ENCODE measurements around the gene CD36. TPM values are rescaled to one million over a fixed set of nuclear protein-coding genes. Genes with fewer than 3 reads are reported as not detected.
A peak's percentile ranks its signal among the peaks of the same experiment; 100 is the strongest.

Gene CD36
- total RNA-seq, 1 donor from 2014 or later: 1,018 TPM

DNA sequence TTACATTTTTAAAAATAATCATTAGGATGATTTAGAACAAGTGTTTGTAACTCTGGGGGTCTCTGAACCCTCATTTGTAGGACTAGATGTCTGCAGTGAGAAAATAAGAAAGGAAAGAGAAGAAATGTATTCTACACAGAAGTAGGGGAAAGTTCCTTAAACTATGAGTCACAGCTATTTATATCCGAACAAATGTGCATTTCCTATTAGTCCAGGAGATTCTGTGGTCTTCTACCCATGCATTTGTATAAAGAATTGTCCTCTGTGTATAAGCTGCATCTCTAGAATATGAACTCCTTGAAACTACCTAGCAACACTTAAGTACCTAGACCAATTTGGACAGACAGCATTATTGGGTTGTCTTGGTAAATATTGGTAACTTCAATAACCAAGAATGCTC is 15.9 kb upstream of the CD36 start:
- Histone ChIP-seq H3K9me3 (replicated peaks) (peaks cover 12% of the 10 kb centered on the region), H3K36me3 (peaks cover 9% of the 10 kb centered on the region), H3K4me3 (no peak overlapping the region), H3K4me1 (peaks cover 85% of the 10 kb centered on the region), H3K27ac (replicated peaks) (peak overlapping the region; percentile 85), H3K27me3 (ENCODE audit: low read depth) (no peaks in the 10 kb centered on the region)
- TF ChIP-seq, protein P1, sequence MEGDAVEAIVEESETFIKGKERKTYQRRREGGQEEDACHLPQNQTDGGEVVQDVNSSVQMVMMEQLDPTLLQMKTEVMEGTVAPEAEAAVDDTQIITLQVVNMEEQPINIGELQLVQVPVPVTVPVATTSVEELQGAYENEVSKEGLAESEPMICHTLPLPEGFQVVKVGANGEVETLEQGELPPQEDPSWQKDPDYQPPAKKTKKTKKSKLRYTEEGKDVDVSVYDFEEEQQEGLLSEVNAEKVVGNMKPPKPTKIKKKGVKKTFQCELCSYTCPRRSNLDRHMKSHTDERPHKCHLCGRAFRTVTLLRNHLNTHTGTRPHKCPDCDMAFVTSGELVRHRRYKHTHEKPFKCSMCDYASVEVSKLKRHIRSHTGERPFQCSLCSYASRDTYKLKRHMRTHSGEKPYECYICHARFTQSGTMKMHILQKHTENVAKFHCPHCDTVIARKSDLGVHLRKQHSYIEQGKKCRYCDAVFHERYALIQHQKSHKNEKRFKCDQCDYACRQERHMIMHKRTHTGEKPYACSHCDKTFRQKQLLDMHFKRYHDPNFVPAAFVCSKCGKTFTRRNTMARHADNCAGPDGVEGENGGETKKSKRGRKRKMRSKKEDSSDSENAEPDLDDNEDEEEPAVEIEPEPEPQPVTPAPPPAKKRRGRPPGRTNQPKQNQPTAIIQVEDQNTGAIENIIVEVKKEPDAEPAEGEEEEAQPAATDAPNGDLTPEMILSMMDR (IDR thresholded peaks at IDR 0.05; ENCODE audit: borderline replicate concordance): no peak
- intact Hi-C loops (cut with micrococcal nuclease): no loop called here
- DNase-seq: no peak

DNA sequence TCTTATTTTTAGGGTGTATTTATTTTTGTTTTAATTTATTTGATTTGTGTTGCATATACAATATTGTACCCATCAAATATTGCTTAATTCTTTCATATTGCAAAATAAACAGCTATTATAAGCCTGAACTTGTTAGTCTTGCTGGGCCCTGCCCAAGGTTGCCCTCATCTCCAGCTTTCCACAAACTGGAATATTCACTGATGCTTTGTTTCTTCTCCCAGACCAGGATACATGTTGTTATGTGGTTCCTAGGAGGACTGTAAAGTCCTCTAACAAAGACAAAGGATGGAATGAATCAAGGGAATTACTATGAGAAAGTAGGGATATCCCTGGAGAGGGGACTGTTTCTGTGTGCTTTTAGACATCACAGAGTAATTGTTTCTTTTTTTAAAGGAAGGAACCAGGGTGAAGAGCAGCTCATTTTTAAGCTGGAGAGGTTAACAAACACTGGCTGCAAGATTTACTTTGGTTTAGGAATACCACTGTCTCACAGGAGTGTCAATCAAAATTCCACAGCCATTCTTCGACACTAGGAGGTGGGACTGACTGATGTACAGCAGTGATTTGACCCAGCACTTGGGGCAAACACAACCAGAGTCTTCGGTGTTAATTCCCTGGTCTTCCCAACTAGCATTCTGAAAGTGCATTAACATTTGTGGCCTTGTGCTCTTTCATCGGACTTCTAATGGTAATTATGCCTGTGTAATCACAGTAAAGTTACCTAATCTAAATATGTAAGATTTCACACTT is 14.8 kb upstream of the CD36 start:
- H3K27ac ChIP-seq (replicated peaks): peak overlapping the region; percentile 85
- no peak for DNase-seq
- H3K27me3 ChIP-seq (ENCODE audit: low read depth): no peaks in the 10 kb centered on the region
- peaks cover 7% of the 10 kb centered on the region for H3K9me3 ChIP-seq (replicated peaks)
- intact Hi-C loops (cut with micrococcal nuclease): no loop called here
- peak overlapping the region; percentile 56 for H3K4me3 ChIP-seq
- TF ChIP-seq, protein P1 (IDR thresholded peaks at IDR 0.05; ENCODE audit: borderline replicate concordance): no peak
- H3K4me1 ChIP-seq: peaks cover 88% of the 10 kb centered on the region
- H3K36me3 ChIP-seq: peaks cover 5% of the 10 kb centered on the region

DNA sequence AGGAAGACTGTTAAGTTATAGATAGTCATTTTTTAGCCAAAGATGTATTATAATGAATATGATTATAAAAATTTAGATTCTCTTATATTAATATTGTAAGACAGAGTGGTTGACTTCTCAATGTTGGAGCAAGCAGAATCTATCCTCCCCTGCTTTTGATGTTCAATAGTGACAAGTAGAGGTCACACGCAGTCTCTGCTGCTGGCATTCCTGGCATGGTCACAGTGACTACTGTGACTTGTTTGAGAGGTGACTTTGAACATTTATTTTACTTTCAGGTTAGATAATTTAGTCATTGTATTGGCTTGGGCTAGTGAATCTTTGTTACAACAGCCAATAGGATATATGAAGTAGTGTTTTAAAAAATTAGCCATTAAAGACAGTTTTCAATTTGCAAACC is 13.7 kb upstream of the CD36 start:
- intact Hi-C loops (cut with micrococcal nuclease): no loop called here
- H3K4me1 ChIP-seq: peaks cover 93% of the 10 kb centered on the region
- peak; percentile 25 for DNase-seq

DNA sequence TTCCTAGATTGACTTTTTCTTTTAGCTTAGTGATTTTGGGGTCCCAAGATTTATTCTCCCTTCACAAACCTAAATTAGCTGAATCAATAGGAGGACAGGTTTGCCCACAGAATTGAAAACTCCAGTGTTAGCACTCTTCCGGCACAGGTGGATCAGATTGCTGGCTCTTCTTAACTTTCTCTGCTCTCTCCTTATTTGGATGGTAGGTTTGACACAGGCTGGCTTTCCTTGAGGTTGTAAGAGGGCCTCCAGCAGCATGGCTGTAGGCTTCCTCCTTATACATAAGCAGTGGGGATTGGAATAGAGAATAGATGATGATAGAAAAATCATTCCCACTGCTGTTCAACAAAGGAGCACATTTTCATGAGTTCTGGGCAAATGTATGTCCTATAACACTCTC is 9.4 kb upstream of the CD36 start:
- TF ChIP-seq, protein P1 (IDR thresholded peaks at IDR 0.05; ENCODE audit: borderline replicate concordance): no peak
- H3K4me3 ChIP-seq: peak overlapping the region; percentile 56
- intact Hi-C loops (cut with micrococcal nuclease): no loop called here
- no peaks in the 10 kb centered on the region for H3K36me3 ChIP-seq
- H3K9me3 ChIP-seq (replicated peaks): no peaks in the 10 kb centered on the region
- peak overlapping the region; percentile 85 for H3K27ac ChIP-seq (replicated peaks)
- no peak for DNase-seq
- peaks cover 93% of the 10 kb centered on the region for H3K4me1 ChIP-seq
- no peaks in the 10 kb centered on the region for H3K27me3 ChIP-seq (ENCODE audit: low read depth)

More for the DNA sequence above, 13.7 kb upstream of the CD36 start:
- TF ChIP-seq, protein P1 (IDR thresholded peaks at IDR 0.05; ENCODE audit: borderline replicate concordance): no peak
- peak overlapping the region; percentile 56 for H3K4me3 ChIP-seq
- no peaks in the 10 kb centered on the region for H3K9me3 ChIP-seq (replicated peaks)
- no peaks in the 10 kb centered on the region for H3K36me3 ChIP-seq
- H3K27me3 ChIP-seq (ENCODE audit: low read depth): no peaks in the 10 kb centered on the region
- peak overlapping the region; percentile 85 for H3K27ac ChIP-seq (replicated peaks)

DNA sequence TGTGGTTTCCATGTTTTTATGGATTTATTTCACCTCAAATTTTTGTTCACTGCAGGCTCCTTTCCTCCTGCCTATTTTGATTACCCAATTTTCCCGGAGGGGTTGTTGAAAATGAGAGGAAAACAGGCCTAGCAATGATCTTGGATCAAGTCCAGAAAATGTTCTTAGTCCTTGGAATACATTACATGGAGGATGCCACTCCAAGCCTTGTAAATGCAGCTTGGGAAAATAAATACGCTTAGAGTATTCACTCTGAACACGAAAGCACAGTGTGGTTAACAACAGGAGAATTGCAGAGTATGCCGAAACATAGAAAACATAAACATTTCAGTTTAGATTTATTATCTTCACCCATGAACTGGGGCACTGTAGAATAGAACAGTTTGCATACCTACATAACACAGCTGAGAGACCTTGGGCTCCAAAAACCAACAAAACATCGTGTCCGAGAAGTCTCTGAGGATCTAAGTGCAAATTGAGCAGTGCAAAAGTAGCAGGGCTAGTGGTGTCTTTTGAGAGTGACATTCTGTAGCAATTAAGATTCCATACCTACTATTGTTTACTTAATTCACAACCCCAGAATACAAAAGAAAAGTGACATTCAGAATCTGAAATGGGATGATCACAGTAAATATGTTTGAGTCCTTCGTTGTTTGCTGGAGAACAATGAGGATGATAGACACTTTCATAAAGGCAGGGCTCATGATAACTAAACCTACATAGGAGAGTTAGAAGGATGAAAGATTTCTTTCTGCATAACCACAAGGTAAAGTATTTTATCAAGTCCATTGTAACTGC is 7.6 kb upstream of the CD36 start:
- Histone ChIP-seq H3K36me3 (no peaks in the 10 kb centered on the region), H3K9me3 (replicated peaks) (no peaks in the 10 kb centered on the region), H3K27ac (replicated peaks) (peak overlapping the region; percentile 85), H3K27me3 (ENCODE audit: low read depth) (no peaks in the 10 kb centered on the region), H3K4me1 (peaks cover 100% of the 10 kb centered on the region), H3K4me3 (peak overlapping the region; percentile 48)
- DNase-seq: no peak
- TF ChIP-seq, protein P1 (IDR thresholded peaks at IDR 0.05; ENCODE audit: borderline replicate concordance): no peak
- intact Hi-C loops (cut with micrococcal nuclease): no loop called here
